Upper lobe of left lung (tissue), 6 donors: ENCODE measurements around the gene CEP72. TPM values are rescaled to one million over a fixed set of nuclear protein-coding genes. Genes with fewer than 3 reads are reported as not detected.
"Not testable (repeated sequence)": the region's sequence is repeated elsewhere in the genome, so short reads cannot be mapped to it uniquely, and the experiment has no call there.

ENCODE experiments used
- ATAC-seq, 2 donors: fragments of 200-7000 bp; cut with Tn5 transposase; one replicate each; pipeline ENCODE4 v1.9.1; 2022; ENCODE audit warnings: mild to moderate bottlenecking in 2 of 2, moderate library complexity in 2 of 2; ENCODE audit not compliant: low FRiP score in 2 of 2
- DNase-seq, 2 donors: peaks; one replicate each; pipeline ENCODE4 v3.0.0-alpha.2; 2019 to 2020
- H3K27ac ChIP-seq, 4 donors: fragments of 200-600 bp; sonication (generic); one replicate each; pipeline ENCODE4 v1.5.1; 2016 to 2019
- H3K27me3 ChIP-seq, 4 donors: fragments of 200-600 bp; sonication (generic); one replicate each; pipeline ENCODE4 v1.5.1; 2017 to 2019
- H3K36me3 ChIP-seq, 4 donors: fragments of 200-600 bp; sonication (generic); one replicate each; pipeline ENCODE4 v1.5.1; 2016 to 2019
- H3K4me1 ChIP-seq, 4 donors: fragments of 200-600 bp; sonication (generic); one replicate each; pipeline ENCODE4 v1.5.1; 2018 to 2019
- H3K4me3 ChIP-seq, 4 donors: fragments of 200-600 bp; sonication (generic); one replicate each; pipeline ENCODE4 v1.5.1; 2017 to 2019; ENCODE audit warnings: mild to moderate bottlenecking in 2 of 4, moderate library complexity in 1 of 4
- H3K9me3 ChIP-seq, 4 donors: fragments of 200-600 bp; sonication (generic); one replicate each; pipeline ENCODE4 v1.5.1; 2018 to 2019
- EP300 ChIP-seq, 4 donors: sonication (generic); formaldehyde crosslinking; IDR thresholded peaks; one replicate each; pipeline ENCODE4 v1.5.1; 2017; ENCODE audit warnings: antibody characterized with exemption in 4 of 4, control low read depth in 2 of 4
- POLR2A ChIP-seq, 4 donors: fragments of 450-650 bp; IDR thresholded peaks; one replicate each; pipeline ENCODE4 v1.5.1; 2016 to 2017; ENCODE audit warnings: antibody characterized with exemption in 4 of 4, mild to moderate bottlenecking in 2 of 4
- POLR2AphosphoS5 ChIP-seq, 2 donors: sonication (generic); formaldehyde crosslinking; IDR thresholded peaks; one replicate each; pipeline ENCODE4 v1.5.1; 2017; ENCODE audit warnings: antibody characterized with exemption in 2 of 2
- WGBS, 2 donors: methylation state at CpG; one replicate each; pipeline ENCODE4 v1.1.5; 2017 to 2018; 5-methylcytosine and 5-hydroxymethylcytosine counted together
- total RNA-seq, 6 donors: library from RNA; depleted of rRNA in 4 of 6; stranded (reverse); fragments of >200 nt in 4 of 6; gene quantifications; one replicate each; pipeline versions ENCODE4 v1.1.0 to v1.2.1, GENCODE V29; 2016 to 2021
- TF ChIP-seq, protein P1 (sequence below), 6 experiments: fragments of 450-650 bp in 4 of 6; fragments of 200-600 bp in 2 of 6; sonication (generic) in 2 of 6; IDR thresholded peaks; one replicate each; pipeline ENCODE4 v1.5.1; 2016 to 2019; ENCODE audit warnings: antibody characterized with exemption in 6 of 6
- donor health status: DM: no; HTN: no; CAD: no; lungs with moderate emphysema.
- donor health status: DM: no; HTN: yes; CAD: no; lungs with severe emphysema.

Gene CEP72
- total RNA-seq, 6 donors from 2014 or later, result 6.8 to 21.0 (median 9.4) TPM

- WGBS, 2 donors, result 72 to 77% methylated on average over 7 to 19 of the region's 21 CpGs
- H3K36me3 ChIP-seq, result peaks cover 0 to 31% (median 18%) of the 10 kb centered on the region in 4 donors
- not testable (repeated sequence) for H3K4me1 ChIP-seq, H3K27me3 ChIP-seq, H3K4me3 ChIP-seq, ATAC-seq, H3K27ac ChIP-seq, H3K9me3 ChIP-seq
- peak in 1 of 2 donors; percentile 20 for DNase-seq
Measured at GRCh38 chr5:628351-629205, 16.4 kb downstream of the CEP72 start.

GRCh38 chr5:633501-633955 is 21.4 kb downstream of the CEP72 start:
- H3K9me3 ChIP-seq, result no peaks in the 10 kb centered on the region
- H3K4me1 ChIP-seq, result no peaks in the 10 kb centered on the region
- WGBS, 2 donors, result 90% methylated on average over 20 of the region's 20 CpGs; no CpG with 5 or more reads in 1 of the 2 donors
- H3K4me3 ChIP-seq, result no peak overlapping the region
- no peaks in the 10 kb centered on the region for H3K27me3 ChIP-seq
- no peak for DNase-seq
- no peak for ATAC-seq
- TF ChIP-seq, protein P1, sequence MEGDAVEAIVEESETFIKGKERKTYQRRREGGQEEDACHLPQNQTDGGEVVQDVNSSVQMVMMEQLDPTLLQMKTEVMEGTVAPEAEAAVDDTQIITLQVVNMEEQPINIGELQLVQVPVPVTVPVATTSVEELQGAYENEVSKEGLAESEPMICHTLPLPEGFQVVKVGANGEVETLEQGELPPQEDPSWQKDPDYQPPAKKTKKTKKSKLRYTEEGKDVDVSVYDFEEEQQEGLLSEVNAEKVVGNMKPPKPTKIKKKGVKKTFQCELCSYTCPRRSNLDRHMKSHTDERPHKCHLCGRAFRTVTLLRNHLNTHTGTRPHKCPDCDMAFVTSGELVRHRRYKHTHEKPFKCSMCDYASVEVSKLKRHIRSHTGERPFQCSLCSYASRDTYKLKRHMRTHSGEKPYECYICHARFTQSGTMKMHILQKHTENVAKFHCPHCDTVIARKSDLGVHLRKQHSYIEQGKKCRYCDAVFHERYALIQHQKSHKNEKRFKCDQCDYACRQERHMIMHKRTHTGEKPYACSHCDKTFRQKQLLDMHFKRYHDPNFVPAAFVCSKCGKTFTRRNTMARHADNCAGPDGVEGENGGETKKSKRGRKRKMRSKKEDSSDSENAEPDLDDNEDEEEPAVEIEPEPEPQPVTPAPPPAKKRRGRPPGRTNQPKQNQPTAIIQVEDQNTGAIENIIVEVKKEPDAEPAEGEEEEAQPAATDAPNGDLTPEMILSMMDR (IDR thresholded peaks at IDR 0.05), result no peak
- TF ChIP-seq EP300 (IDR thresholded peaks at IDR 0.05), result no peak
- H3K36me3 ChIP-seq, result peaks cover 18 to 35% (median 27%) of the 10 kb centered on the region in 4 donors
- H3K27ac ChIP-seq, result no peak overlapping the region

DNA sequence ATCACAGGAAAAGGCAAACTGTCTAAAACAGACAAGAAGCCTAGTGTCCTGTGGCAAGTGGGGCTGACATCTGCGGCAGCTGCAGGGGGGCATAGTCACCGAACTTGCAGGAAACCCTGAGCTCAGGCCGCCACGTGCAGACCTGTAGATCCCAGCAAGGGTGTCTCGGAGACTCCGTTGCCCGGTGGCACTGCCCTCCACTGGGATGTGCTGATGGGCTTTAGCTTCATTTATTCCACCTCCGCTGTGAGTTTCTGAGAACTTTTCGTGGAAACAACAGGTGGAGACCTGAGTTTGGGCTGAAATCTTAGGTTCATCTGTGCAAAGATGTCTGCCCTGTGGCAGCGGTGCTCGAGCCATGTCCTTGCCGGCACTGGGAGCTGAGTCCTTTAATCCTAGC is 22.1 kb downstream of the CEP72 start:
- Histone ChIP-seq H3K36me3 (peaks cover 18 to 40% (median 31%) of the 10 kb centered on the region in 4 donors), H3K4me3 (no peak overlapping the region), H3K4me1 (no peaks in the 10 kb centered on the region), H3K27me3 (no peaks in the 10 kb centered on the region), H3K9me3 (no peaks in the 10 kb centered on the region), H3K27ac (no peak overlapping the region)
- ATAC-seq (no peak), DNase-seq (no peak)
- WGBS, 2 donors, result 95 to 96% methylated on average over 12 of the region's 12 CpGs
- TF ChIP-seq, protein P1 (IDR thresholded peaks at IDR 0.05), result no peak
- no peak for TF ChIP-seq POLR2AphosphoS5 (IDR thresholded peaks at IDR 0.05)
- TF ChIP-seq POLR2A (IDR thresholded peaks at IDR 0.05), result no peak
- TF ChIP-seq EP300 (IDR thresholded peaks at IDR 0.05), result no peak

DNA sequence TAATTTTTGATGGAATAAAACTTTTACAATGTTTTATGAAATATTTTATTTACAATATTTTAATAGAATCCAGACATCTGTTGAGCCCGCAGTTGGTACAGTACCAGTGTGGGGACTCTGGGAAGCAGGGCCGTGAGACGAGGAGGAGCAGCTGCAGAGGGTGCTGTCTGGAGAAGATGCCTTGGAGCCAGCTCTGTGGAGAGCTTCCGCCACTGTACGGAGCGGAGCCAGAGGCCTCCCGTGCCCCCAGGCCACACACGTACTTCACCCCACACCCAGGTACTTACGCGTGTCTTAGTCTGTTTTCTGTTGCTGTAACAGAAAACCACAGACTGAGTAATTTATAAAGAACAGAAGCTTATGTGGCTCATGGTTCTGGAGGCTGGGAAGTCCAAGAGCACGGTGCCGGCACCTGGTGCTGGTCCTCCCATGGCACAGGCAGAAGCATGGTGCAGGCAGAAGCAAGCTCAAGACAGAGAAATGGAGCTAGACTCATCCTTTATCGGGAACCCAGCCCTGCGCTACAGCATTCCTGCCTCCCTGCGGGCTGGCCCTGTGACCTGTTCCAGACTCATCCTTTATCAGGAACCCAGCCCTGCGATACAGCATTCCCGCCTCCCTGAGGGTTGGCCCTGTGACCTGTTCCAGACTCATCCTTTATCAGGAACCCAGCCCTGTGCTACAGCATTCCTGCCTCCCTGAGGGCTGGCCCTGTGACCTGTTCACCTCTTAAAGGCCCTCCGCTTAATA is 23.3 kb downstream of the CEP72 start:
- DNase-seq, result no peak
- Histone ChIP-seq H3K36me3 (peaks cover 18 to 53% (median 40%) of the 10 kb centered on the region in 4 donors), H3K4me1 (no peaks in the 10 kb centered on the region), H3K27me3 (no peaks in the 10 kb centered on the region), H3K9me3 (no peaks in the 10 kb centered on the region), H3K4me3 (no peak overlapping the region), H3K27ac (no peak overlapping the region)
- whole genome bisulfite sequencing, 2 donors, result 88 to 92% methylated on average over 18 of the region's 18 CpGs
- TF ChIP-seq, protein P1 (IDR thresholded peaks at IDR 0.05), result no peak
- TF ChIP-seq POLR2AphosphoS5 (IDR thresholded peaks at IDR 0.05), result no peak
- TF ChIP-seq POLR2A (IDR thresholded peaks at IDR 0.05), result no peak
- TF ChIP-seq EP300 (IDR thresholded peaks at IDR 0.05), result no peak
- peak; percentile 21 to 32 for ATAC-seq

- Histone ChIP-seq H3K9me3 (no peaks in the 10 kb centered on the region), H3K27me3 (no peaks in the 10 kb centered on the region), H3K27ac (no peak overlapping the region), H3K4me1 (no peaks in the 10 kb centered on the region), H3K4me3 (no peak overlapping the region), H3K36me3 (peaks cover 23 to 65% (median 50%) of the 10 kb centered on the region in 4 donors)
- TF ChIP-seq EP300 (IDR thresholded peaks at IDR 0.05) (no peak), POLR2A (IDR thresholded peaks at IDR 0.05) (no peak), POLR2AphosphoS5 (IDR thresholded peaks at IDR 0.05) (no peak)
- TF ChIP-seq, protein P1 (IDR thresholded peaks at IDR 0.05), result no peak
- ATAC-seq (no peak), DNase-seq (no peak)
- 88% methylated on average over 20 of the region's 20 CpGs for WGBS, 2 donors
Measured at GRCh38 chr5:636951-637350, 24.8 kb downstream of the CEP72 start.
